Hepatocyte (in vitro differentiated cells): ENCODE measurements around the gene CTNNA3.

Source experiments
- CTCF ChIP-seq: fragments of 200-600 bp; sonication (generic); IDR thresholded peaks from 2 replicates; pipeline ENCODE4 v1.5.1; 2016; ENCODE audit warnings: antibody characterized with exemption, mild to moderate bottlenecking; ENCODE audit not compliant: poor library complexity
- EZH2 ChIP-seq: fragments of 200-600 bp; sonication (generic); IDR thresholded peaks from 2 replicates; pipeline ENCODE4 v1.6.1; 2016; ENCODE audit warnings: antibody characterized with exemption, mild to moderate bottlenecking, borderline replicate concordance
- EZH2phosphoT487 ChIP-seq: fragments of 200-600 bp; sonication (generic); IDR thresholded peaks from one replicate; pipeline ENCODE4 v1.6.1; 2018; ENCODE audit warnings: antibody characterized with exemption, mild to moderate bottlenecking, low read depth, moderate library complexity; ENCODE audit not compliant: unreplicated experiment, severe bottlenecking

DNA sequence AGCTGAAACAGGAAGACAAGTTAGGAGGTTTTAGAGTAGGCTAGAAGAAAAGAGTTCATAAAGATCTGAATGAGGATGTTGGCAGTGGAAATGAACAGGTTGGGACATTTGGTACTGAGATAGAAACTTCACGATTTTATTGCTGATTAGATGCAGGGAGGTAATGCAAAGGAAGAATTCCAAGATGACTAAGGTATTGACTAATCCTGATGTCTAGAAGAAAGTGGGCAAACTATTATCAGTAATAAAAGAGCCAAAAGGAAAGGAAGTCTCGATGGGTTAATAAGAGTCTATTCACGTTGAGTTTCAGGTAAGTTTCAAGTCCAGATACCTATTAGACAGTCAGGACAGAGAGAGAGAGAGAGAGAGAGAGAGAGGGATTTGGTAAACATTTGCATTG, 1401.5 kb downstream of the CTNNA3 start:
- no peak for TF ChIP-seq CTCF
- no peak for TF ChIP-seq EZH2
- TF ChIP-seq EZH2phosphoT487 = no peak
